H1 (cell line): ENCODE results near the gene KCNC1.

Source experiments
- CHD1 ChIP-seq: IDR thresholded peaks from 2 replicates; pipeline ENCODE4 v1.6.1; 2012; ENCODE audit warnings: low read depth, low read length, improper control_type of control experiment
- CREB1 ChIP-seq: IDR thresholded peaks from 2 replicates; pipeline ENCODE4 v1.6.1; 2012; ENCODE audit warnings: inconsistent platforms
- KDM1A ChIP-seq: fragments of 200-600, 300-600 bp; sonication (generic); IDR thresholded peaks from 2 replicates; pipeline ENCODE4 v1.7.1; 2016; ENCODE audit warnings: mild to moderate bottlenecking, low read length, borderline replicate concordance
- PHF8 ChIP-seq: fragments of 200-600 bp; sonication (generic); conservative IDR thresholded peaks from 2 replicates; pipeline ENCODE4 v1.7.1; 2012; ENCODE audit warnings: low read depth, mild to moderate bottlenecking, inconsistent platforms, low read length, moderate library complexity
- POLR2A ChIP-seq, 2 experiments: IDR thresholded peaks; 1 replicate in 1 of 2; 2 replicates in 1 of 2; pipeline ENCODE4 v1.6.1; 2011; ENCODE audit warnings: low read depth in 2 of 2, low read length in 2 of 2, mild to moderate bottlenecking in 2 of 2; ENCODE audit errors: control extremely low read depth in 1 of 2
- TCF12 ChIP-seq: IDR thresholded peaks from 2 replicates; pipeline ENCODE4 v1.6.1; 2011; ENCODE audit warnings: low read depth, mild to moderate bottlenecking, low read length
- YY1 ChIP-seq: IDR thresholded peaks from 2 replicates; pipeline ENCODE4 v1.6.1; 2011; ENCODE audit warnings: low read depth, mild to moderate bottlenecking, low read length
- TF ChIP-seq, protein P1 (sequence below), 3 experiments: IDR thresholded peaks; 1 replicate in 2 of 3; 2 replicates in 1 of 3; pipeline versions ENCODE4 v1.5.1 to v1.6.1; 2011; ENCODE audit warnings: low read length in 3 of 3, mild to moderate bottlenecking in 3 of 3, inconsistent platforms in 2 of 3, low read depth in 1 of 3, moderate library complexity in 1 of 3; ENCODE audit not compliant: insufficient read depth in 1 of 3; ENCODE audit errors: control extremely low read depth in 1 of 3

DNA sequence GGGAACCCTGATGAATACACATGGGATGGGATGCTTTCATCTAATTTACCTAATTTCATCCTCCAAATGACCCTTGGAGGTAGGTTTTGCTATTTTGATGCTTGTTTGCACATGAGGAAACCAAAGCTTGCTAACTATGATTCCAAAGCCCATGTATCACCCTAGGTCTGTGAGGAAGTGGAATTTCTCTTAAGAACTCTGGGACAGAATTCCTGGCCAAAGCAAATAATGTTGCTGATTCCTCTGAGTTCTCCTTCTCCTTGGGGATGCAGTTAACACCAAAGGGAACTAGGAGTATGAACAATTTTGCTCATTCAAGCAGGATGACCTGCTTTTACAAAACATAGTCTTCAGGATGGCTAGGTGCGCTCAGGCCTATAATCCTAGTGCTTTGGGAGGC lies 80.0 kb downstream of the KCNC1 start:
- TF ChIP-seq, protein P1, sequence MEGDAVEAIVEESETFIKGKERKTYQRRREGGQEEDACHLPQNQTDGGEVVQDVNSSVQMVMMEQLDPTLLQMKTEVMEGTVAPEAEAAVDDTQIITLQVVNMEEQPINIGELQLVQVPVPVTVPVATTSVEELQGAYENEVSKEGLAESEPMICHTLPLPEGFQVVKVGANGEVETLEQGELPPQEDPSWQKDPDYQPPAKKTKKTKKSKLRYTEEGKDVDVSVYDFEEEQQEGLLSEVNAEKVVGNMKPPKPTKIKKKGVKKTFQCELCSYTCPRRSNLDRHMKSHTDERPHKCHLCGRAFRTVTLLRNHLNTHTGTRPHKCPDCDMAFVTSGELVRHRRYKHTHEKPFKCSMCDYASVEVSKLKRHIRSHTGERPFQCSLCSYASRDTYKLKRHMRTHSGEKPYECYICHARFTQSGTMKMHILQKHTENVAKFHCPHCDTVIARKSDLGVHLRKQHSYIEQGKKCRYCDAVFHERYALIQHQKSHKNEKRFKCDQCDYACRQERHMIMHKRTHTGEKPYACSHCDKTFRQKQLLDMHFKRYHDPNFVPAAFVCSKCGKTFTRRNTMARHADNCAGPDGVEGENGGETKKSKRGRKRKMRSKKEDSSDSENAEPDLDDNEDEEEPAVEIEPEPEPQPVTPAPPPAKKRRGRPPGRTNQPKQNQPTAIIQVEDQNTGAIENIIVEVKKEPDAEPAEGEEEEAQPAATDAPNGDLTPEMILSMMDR (IDR thresholded peaks at IDR 0.05; ENCODE audit: control extremely low read depth in 1 of 3, insufficient read depth in 1 of 3, low read depth in 1 of 3, low read length in 3 of 3): no peak
- TF ChIP-seq POLR2A (IDR thresholded peaks at IDR 0.05; ENCODE audit: control extremely low read depth in 1 of 2, low read depth in 2 of 2, low read length in 2 of 2) (no peak), CHD1 (no peak), PHF8 (no peak), YY1 (no peak), TCF12 (no peak), KDM1A (no peak), CREB1 (no peak)
